NCI-H460 (cell line): Measurements from ENCODE around the gene GIGYF2. TPM values are rescaled to one million over a fixed set of nuclear protein-coding genes. Genes with fewer than 3 reads are reported as not detected.

Source experiments
- DNase-seq: peaks from one replicate; pipeline ENCODE4 v3.0.0-alpha.2; 2016; ENCODE audit warnings: low read depth; ENCODE audit errors: extremely low read depth
- polyA plus RNA-seq: library from polyadenylated mRNA; depleted of rRNA; stranded (reverse); fragments of >200 nt; gene quantifications from 2 replicates; pipeline ENCODE4 v1.2.3, GENCODE V29; 2014; cell fraction: nucleus; rRNA removed
- total RNA-seq: library from RNA; depleted of rRNA; stranded (reverse); fragments of >200 nt; shearing (Covaris generic); gene quantifications from 2 replicates; pipeline ENCODE4 v1.2.3, GENCODE V29; 2014; rRNA removed

The GIGYF2 gene, protein sequence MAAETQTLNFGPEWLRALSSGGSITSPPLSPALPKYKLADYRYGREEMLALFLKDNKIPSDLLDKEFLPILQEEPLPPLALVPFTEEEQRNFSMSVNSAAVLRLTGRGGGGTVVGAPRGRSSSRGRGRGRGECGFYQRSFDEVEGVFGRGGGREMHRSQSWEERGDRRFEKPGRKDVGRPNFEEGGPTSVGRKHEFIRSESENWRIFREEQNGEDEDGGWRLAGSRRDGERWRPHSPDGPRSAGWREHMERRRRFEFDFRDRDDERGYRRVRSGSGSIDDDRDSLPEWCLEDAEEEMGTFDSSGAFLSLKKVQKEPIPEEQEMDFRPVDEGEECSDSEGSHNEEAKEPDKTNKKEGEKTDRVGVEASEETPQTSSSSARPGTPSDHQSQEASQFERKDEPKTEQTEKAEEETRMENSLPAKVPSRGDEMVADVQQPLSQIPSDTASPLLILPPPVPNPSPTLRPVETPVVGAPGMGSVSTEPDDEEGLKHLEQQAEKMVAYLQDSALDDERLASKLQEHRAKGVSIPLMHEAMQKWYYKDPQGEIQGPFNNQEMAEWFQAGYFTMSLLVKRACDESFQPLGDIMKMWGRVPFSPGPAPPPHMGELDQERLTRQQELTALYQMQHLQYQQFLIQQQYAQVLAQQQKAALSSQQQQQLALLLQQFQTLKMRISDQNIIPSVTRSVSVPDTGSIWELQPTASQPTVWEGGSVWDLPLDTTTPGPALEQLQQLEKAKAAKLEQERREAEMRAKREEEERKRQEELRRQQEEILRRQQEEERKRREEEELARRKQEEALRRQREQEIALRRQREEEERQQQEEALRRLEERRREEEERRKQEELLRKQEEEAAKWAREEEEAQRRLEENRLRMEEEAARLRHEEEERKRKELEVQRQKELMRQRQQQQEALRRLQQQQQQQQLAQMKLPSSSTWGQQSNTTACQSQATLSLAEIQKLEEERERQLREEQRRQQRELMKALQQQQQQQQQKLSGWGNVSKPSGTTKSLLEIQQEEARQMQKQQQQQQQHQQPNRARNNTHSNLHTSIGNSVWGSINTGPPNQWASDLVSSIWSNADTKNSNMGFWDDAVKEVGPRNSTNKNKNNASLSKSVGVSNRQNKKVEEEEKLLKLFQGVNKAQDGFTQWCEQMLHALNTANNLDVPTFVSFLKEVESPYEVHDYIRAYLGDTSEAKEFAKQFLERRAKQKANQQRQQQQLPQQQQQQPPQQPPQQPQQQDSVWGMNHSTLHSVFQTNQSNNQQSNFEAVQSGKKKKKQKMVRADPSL (N-terminal part only)
- 51.4 and 64.3 TPM in 2 replicates for total RNA-seq
- 55.7 and 58.1 TPM in 2 replicates for polyA plus RNA-seq

- DNase-seq, result peak; percentile 97
Observed at GRCh38 chr2:232697059-232697806, at the start of gene GIGYF2. Gene GIGYF2, plus strand, starts transcription at chr2:232697331. Its CDS starts 37,867 bp downstream, at chr2:232735198.

DNA sequence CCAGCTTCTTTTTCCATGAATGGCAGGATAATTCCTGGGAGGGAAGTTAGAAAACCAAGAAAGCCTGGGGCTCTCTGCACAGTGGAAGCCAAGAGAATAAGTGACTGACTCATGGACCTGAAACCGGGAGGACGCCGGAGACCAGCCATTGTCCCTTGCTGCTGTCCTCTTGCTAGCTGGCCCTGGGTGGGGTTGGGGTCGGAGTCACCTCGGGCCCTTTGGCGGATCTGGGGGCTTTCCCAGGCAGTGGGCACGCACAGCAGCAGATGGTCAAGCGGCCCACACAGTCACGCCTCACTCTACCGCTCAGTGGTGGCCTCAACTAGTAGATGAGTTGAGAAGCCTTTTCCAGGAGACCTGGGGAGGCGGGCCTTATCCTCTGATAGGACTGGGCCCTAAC is 48.1 kb upstream of the GIGYF2 start:
- no peak for DNase-seq

GRCh38 chr2:232652505-232652851 is 44.7 kb upstream of the GIGYF2 start:
- no peak for DNase-seq

DNA sequence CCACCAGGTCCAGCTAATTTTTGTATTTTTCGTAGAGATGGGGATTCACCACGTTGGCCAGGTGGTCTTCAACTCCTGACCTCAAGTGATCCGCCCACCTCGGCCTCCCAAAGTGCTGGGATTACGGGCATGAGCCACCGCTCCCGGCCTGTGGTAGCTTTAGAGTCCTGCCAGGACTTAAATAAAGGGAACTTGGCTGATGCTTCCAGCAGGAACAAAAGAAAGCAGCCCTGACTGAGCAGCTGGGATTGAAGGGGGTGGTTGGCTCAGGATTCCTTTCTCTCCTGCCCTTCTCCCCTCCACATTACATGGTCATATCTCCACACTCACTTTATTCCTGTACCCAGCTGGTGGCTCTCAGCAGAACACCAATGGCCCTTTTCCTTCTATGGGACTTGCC is 43.7 kb upstream of the GIGYF2 start:
- DNase-seq, result no peak

GRCh38 chr2:232655392-232655791 is 41.7 kb upstream of the GIGYF2 start:
- DNase-seq, result no peak

GRCh38 chr2:232658217-232658785 is 38.8 kb upstream of the GIGYF2 start:
- DNase-seq, result no peak

- DNase-seq, result no peak
Observed at GRCh38 chr2:232659359-232659758, 37.8 kb upstream of the GIGYF2 start.

- DNase-seq, result no peak
Observed at GRCh38 chr2:232662486-232663260, 34.5 kb upstream of the GIGYF2 start.

GRCh38 chr2:232666051-232666805 is 30.9 kb upstream of the GIGYF2 start:
- no peak for DNase-seq

- no peak for DNase-seq
Observed at GRCh38 chr2:232667989-232668583, 29.0 kb upstream of the GIGYF2 start.

- DNase-seq, result peak; percentile 30
Observed at GRCh38 chr2:232668805-232669444, 28.2 kb upstream of the GIGYF2 start.

DNA sequence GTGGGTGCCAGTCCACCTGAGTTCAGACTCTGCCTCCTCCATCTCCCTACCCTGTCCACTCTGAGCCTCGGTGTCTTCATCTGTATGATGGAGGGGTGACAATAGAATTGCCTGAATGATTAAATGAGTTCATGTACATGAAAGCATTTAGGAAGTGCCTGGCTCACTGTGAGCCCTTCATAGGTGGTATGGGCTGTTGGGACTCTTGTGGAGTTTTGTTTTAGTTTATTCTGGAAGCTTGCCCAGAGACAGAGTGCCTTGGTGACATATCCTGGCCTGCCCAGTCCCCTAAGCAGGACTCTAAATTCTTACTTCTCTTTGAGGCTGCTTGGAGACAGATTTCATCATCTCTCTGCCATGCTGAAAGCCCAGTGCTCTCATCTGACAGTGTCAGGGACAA is 24.5 kb upstream of the GIGYF2 start:
- no peak for DNase-seq

DNA sequence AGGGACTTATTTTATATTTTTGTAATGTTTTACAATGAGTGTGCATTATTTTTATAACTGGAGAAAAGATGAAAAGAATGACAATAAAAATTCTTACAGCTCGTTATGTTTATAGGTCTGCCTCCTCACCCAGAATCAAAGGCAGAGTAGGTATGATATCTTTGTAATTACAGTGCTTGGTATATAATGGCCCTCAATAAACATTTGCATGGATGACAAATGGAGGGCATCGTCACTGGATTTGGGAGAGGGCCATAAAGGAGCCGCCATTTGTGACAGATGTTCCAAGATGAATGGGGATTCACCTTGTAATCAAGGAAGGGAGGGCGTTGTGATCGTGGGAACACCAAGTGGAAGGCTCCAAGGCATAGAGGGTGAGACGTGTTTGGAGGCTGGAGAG is 22.6 kb upstream of the GIGYF2 start:
- no peak for DNase-seq

GRCh38 chr2:232675381-232675780 is 21.8 kb upstream of the GIGYF2 start:
- no peak for DNase-seq

DNA sequence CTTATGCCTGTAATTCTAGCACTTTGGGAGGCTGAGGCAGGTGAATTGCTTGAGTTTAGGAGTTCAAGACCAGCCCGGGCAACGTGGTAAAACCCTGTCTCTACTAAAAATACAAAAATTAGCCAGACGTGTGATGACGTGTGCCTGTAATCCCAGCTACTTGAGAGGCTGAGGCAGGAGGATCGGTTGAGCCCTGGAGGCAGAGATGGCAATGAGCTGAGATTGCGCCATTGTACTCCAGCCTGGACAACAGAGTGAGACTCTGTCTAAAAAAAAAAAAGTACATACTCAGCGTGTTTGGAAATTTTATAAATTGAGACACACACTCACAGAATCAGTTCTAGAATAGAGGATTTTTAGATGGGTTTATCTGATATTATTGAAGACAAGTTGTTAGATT is 17.1 kb upstream of the GIGYF2 start:
- no peak for DNase-seq

DNA sequence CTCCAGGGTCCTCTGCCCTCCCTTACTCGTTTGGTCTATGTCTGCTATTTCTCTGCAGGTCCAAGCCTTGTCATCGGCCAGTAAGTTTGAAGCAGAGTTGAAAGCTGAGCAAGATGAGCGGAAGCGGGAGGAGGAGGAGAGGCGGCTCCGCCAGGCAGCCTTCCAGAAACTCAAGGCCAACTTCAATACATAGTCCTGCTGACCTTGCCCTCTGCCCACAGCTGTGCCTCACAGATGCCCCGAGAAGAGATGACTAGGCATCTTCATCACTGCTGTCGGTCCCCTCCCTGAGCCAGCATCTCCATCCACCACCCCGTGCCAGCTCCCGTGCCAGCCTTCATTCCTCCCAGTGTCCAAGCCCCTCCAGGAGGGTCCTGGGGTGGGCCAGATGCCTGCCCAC is 15.6 kb upstream of the GIGYF2 start:
- no peak for DNase-seq

- no peak for DNase-seq
Observed at GRCh38 chr2:232683368-232683767, 13.8 kb upstream of the GIGYF2 start.
